Hematopoietic multipotent progenitor cell treated with erythropoietin and hydrocortisone succinate and interleukin-3 and kit ligand, for 4 days (in vitro differentiated cells): ENCODE measurements around the gene NRXN3.
"Not testable (repeated sequence)": the region's sequence is repeated elsewhere in the genome, so short reads cannot be mapped to it uniquely, and the experiment has no call there.

ENCODE experiments used
- DNase-seq: peaks from one replicate; pipeline ENCODE4 v3.0.0-alpha.2; 2015

NRXN3 gene

DNA sequence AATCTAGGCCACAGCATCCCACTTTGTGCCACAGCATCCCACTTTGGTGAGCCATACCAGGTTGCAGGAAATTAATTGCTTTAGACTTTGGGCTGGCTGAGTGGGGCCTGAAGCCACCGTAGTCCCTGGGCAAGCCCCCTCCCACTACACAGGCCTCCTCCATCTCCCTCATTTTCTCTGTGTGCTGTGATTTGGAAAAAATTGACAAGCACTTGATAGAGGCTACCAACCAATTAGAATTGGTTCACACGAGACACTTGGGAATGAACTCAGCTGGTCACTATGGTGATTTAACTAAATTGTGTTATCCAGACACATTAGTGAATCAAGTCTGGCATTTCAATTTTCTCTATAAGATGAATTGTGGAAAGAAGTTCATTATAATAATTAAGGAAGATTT is 1560.0 kb downstream of the NRXN3 start:
- DNase-seq, result no peak

DNA sequence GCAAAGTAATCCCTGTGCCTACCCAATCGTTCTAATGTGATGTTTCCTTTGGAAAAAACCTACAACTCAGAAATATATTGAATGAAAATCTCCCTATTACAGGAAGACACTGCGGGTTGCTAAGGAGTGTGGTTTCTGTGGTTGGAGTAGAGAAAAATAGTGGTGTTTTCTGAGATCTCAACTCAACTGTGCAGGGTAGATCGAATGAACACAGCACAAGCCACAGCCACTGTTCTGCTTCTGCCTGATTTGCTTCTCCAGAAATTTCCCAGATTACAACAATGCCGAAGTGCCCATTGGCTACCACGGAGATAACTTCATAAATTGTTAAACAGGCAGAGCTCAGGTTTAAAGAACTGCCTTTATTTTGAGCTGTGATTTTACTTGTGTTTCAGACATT is 1560.8 kb downstream of the NRXN3 start:
- peak; percentile 17 for DNase-seq

- no peak for DNase-seq
These were observed 1562.9 kb downstream of the NRXN3 start for GRCh38 chr14:79732911-79733655.

DNA sequence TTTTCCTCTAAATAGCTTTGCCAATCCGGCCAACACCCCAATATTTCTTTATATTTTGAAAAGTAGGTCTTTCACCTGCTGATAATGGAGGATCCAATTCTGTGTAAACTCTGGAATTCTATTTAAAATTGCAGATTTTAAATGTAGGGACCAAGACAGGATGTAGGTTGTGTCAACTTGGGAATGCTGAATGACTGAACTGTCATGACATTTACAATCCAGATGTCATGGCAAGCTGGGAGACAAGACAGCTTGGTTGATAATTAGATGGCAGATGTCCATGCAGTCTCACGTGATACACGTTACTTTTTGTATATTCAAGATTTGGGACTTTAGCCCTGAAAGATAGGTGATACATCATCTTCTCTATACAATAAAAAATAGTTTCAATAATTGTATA is 1564.0 kb downstream of the NRXN3 start:
- no peak for DNase-seq

- DNase-seq, result no peak
These were observed 1564.5 kb downstream of the NRXN3 start for GRCh38 chr14:79734656-79735055.

DNA sequence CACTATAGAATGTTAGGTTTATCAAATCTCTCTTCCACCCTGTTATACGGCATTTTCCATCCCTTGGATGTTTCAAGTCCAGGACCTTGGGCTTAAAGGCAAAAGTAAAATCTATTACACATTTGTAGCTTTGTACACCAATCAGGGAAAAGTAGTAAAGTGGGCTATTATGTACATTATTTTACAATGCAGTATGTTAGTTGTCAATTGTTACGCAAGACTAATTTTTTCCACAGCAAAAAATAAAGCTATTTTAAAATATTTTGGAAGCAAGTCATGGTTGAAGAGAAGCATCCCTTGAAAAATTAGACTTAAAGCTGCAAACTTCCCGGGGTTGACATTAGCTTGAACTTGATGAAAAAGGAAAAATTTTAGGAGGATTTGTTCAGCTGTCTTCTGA is 1564.9 kb downstream of the NRXN3 start:
- DNase-seq, result no peak

DNA sequence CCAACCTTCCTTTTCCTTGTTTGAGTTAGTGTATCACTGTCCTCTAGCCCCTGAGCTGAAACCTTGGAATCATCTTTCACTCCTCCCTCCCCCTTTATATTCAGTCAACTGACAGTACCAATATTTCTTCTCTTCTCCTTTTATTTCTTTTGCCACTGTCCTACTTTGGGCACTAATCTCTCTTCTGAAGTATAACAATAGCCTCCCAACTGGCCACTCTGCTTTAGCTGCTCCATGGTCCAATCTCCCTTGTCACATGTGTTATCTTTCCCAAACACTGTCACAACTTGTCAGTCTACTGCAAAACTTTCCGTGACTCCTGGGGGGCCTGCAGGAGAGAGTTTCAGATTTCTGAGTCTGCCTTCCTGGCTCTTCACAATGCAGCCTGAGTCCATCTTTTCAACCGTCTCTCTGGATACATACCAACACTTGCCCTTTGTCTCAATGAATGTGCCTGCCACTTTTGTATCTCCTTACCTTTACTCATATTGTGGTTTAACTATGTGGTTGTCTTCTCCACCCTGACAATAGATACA is 1570.0 kb downstream of the NRXN3 start:
- DNase-seq, result no peak

DNA sequence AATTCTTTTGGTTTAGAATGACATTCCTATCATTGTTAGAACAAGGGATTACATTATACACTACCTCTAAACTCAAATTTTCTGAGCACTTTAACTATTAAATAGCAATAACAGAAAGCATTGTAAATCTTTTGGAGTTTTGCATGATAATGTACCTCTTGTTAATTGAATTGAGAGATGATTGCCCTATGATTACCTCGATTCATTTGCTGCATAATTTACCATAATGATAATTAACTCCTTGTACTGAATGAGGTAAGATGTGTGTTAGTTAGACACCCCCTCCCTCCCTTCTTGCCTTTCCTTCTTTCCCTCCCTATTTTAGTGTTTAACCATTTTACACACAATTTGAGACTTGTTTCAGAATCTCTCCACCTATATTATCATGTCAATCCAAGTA is 1572.0 kb downstream of the NRXN3 start:
- DNase-seq, result no peak

GRCh38 chr14:79745046-79745445 is 1574.9 kb downstream of the NRXN3 start:
- DNase-seq, result no peak

GRCh38 chr14:79749065-79749464 is 1578.9 kb downstream of the NRXN3 start:
- DNase-seq, result no peak

GRCh38 chr14:79758985-79759384 is 1588.8 kb downstream of the NRXN3 start:
- no peak for DNase-seq

- DNase-seq, result no peak
These were observed 1594.2 kb downstream of the NRXN3 start for GRCh38 chr14:79764323-79764722.

- DNase-seq, result no peak
These were observed 1596.3 kb downstream of the NRXN3 start for GRCh38 chr14:79766511-79766910.

DNA sequence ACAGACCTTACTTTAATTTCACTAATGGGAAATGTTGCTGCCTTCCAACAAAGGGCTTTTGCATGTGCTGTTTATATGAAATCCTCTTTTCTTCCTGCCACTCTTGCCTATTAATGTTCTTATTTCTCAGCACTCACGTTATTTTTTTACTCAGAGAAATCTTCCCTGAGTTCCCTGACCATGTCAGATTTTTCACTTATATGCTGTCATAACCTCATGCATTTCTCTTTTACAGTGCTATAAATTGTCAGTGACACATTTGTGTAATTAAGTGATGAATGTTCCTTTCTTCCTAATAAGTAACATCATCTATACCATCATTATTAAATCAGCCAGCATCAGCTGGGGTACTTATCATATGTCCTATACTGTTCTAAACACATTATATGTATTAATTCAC is 1597.1 kb downstream of the NRXN3 start:
- DNase-seq, result no peak

- DNase-seq, result not testable (repeated sequence)
These were observed 1597.5 kb downstream of the NRXN3 start for GRCh38 chr14:79767721-79768120.

GRCh38 chr14:79781882-79782281 is 1611.7 kb downstream of the NRXN3 start:
- no peak for DNase-seq

DNA sequence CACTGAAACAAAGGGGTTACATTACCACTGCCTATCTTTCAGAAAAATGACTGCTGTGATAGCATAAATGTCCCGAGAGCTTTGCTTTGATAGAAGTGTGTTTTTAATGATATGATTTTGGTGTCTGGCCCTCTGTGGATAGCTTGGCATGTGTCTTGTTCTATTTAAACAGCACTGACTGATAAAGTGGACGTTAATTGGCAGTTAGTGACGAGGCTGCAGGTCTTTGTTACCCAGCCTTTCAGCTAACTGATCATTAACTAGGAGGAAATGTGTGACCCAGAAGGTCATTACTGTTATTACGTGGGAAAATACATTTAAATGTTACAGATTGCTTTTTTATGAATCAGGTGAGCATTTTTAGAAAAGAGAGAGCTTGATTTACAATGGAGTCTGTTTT is 1612.9 kb downstream of the NRXN3 start:
- DNase-seq, result no peak

DNA sequence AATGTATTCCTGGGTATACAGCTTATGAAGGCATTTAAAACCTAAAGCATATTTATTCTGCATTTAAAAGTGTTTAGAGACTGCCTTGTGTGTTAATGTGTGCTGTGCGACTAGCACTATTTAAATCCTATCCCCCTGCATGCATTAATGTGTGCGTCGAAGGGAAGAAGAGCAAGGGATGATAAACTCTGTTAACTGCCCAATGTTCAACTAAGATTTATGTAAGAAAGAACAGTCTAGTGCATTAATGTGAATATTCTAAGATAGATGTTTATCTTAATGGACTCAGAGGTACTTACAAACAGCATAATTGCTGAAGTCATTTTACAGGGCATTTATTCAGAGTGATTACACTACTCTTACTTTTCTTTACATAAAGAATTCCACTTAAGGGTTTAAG is 1616.3 kb downstream of the NRXN3 start:
- DNase-seq, result no peak

- no peak for DNase-seq
These were observed 1618.2 kb downstream of the NRXN3 start for GRCh38 chr14:79788346-79788745.

DNA sequence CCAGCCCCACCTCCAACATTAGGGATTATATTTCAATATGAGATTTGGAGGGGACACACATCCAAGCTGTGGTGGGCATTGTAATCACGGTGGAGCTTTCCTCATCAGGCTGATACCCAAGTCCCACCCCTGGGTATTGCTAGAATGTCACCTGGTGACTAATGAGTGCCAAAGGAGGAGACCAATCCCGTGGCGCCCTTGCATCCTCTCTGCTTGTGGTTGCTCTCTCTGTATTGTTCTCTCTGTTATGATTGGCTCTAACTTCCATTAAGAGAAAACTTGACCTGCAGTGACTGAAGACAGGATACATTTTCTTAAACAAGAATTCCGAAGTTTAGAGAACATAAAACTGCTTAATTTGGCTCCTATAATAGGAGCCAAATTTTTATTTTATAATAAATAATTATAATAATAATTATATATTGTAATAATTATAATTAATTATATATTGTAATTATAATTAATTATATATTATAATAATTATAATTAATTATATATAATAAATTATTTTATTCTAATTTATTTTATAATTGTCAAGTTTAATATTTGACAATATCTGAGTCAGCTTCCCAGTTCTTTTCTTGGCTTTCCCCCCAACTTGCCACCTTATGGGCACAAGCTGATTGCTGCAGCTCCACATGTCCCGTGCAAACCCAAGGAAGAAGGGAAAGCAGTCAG is 1621.0 kb downstream of the NRXN3 start:
- no peak for DNase-seq

DNA sequence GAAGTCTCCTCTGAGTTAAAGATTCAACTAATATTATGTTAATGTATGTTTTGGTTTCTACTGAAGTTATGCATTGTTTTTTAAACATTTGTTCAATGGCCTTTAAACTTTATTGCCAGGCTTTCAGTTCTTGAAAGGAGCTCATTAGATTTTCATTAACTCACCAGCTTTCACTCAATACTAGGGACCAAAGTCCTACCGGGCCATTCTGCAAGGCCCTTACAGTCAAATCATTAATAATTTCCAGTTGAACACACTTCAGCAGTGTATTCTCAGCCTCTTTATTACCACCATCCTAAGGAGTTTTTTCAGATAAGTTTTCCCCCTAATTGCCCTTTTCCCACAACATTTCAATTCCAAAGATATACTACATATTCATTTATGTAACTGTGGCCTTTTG is 1631.9 kb downstream of the NRXN3 start:
- no peak for DNase-seq

DNA sequence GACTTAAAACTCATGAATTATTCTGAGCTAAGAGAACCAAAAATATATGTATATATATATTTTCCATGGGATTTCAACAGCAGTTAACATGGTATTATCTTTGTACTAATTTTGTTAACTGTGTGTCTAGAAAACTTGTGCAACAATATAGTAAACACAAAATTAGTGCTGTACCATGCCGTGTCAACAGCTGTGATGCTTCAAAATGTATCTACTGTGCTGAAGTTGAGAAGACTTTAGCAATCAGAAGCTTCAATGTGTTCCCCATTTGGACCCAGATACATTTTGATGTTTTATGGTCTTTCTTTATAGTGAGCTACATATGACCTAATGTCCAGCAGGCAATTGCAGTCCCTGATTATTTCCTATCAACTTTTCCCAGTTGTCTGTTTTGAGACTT is 1635.5 kb downstream of the NRXN3 start:
- no peak for DNase-seq

- DNase-seq, result peak; percentile 32
These were observed 1639.9 kb downstream of the NRXN3 start for GRCh38 chr14:79809849-79810612.
